Activated naive CD4-positive, alpha-beta T cell treated with anti-CD3 and anti-CD28 coated beads, Interleukin-2, amount 50 U/mL, for 24 hours (primary cell): ENCODE results near the gene PRKCE.

Experiments used
- H3K27ac Mint-ChIP-seq: one replicate; pipeline ENCODE4 v1.8.0; 2021; ENCODE audit warnings: mild to moderate bottlenecking, mixed read lengths
- H3K27me3 Mint-ChIP-seq: one replicate; pipeline ENCODE4 v1.8.0; 2021; ENCODE audit warnings: mixed read lengths
- H3K36me3 Mint-ChIP-seq: one replicate; pipeline ENCODE4 v1.8.0; 2021; ENCODE audit warnings: mixed read lengths
- H3K4me1 Mint-ChIP-seq: one replicate; pipeline ENCODE4 v1.8.0; 2021; ENCODE audit warnings: mixed read lengths
- H3K4me3 Mint-ChIP-seq: one replicate; pipeline ENCODE4 v1.8.0; 2021; ENCODE audit warnings: mild to moderate bottlenecking, mixed read lengths
- H3K9me3 Mint-ChIP-seq: one replicate; pipeline ENCODE4 v1.8.0; 2021; ENCODE audit warnings: mixed read lengths

Gene PRKCE

DNA sequence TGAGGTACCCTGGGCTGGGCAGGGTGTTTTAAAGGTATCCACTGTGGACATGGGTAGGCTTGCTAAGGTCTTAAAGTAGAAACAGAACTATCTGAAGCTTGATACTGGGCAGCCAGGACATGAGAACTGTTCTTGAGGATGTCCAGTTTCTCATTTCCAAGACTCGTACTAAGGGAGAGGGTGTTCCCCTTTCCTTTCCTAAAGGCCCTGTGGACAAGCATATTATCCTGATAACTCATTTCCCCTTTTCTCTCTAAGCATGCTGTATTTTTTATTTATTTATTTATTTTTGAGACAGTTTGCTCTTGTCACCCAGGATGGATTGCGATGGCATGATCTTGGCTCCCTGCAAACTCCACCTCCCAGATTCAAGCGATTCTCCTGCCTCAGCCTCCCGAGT, 273.6 kb downstream of the PRKCE start:
- Mint-ChIP-seq H3K27me3 (no peaks in the 10 kb centered on the region), H3K36me3 (no peaks in the 10 kb centered on the region), H3K27ac (no peak overlapping the region), H3K4me1 (no peaks in the 10 kb centered on the region), H3K9me3 (no peaks in the 10 kb centered on the region), H3K4me3 (no peak overlapping the region)

DNA sequence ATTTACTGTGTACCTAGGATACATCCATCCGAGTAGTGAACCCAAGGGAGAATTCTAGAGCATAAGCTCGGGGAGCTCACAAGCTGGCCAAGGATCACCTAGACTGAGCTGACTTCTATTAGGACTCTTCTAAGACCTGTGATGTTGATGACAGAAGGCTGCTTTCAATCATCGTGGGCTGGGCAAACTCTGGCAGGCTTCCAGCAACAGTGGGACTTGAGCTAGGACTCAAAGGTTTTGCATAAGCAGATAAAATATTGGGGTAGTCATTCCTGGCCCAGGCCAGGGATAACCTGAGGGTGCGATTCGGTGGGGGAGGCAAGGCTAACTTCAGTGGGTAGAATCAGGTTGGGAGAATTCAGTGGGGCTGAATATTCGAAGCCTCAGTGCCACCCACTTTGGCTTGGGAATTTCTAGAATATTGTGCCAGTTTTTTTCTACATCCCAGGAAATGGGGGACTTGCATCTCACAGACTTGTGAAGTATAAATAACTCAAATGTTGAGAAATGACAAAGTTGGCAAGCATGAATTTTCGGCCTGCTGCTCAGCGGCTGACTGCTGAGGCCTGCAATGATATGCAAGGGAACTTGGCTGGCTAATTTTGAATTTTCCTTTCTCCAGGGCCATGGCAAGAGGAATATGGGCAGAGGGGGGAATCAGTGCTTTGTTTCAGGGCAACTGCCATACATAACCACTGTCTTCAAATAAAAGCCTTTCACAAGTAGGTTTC, 274.3 kb downstream of the PRKCE start:
- Mint-ChIP-seq H3K4me1 (no peaks in the 10 kb centered on the region), H3K27me3 (no peaks in the 10 kb centered on the region), H3K27ac (no peak overlapping the region), H3K9me3 (no peaks in the 10 kb centered on the region), H3K4me3 (no peak overlapping the region), H3K36me3 (no peaks in the 10 kb centered on the region)

DNA sequence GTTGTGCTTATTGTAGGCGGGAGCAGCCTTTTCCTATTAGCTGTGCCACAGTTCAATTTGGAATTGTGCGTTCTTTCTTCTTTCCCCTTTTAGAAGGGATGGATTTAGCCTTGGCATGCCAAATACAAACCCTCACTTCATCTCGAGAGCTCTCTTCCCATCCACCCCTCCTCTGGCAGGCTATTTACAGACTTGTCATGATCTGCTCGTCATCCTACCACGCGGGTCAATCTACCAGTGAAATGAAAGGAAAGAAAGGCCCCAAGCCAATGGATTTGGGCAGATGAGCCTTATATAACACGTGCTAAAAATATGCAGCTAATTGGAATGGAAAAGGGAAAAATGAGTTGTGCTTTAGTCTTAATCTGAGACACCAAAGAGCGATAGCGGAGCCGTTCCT, 277.5 kb downstream of the PRKCE start:
- Mint-ChIP-seq H3K4me1 (no peaks in the 10 kb centered on the region), H3K27me3 (no peaks in the 10 kb centered on the region), H3K36me3 (no peaks in the 10 kb centered on the region), H3K4me3 (no peak overlapping the region), H3K27ac (no peak overlapping the region), H3K9me3 (no peaks in the 10 kb centered on the region)

GRCh38 chr2:45929674-45930395, 278.4 kb downstream of the PRKCE start:
- Mint-ChIP-seq H3K4me1 (no peaks in the 10 kb centered on the region), H3K27me3 (no peaks in the 10 kb centered on the region), H3K36me3 (no peaks in the 10 kb centered on the region), H3K4me3 (no peak overlapping the region), H3K27ac (no peak overlapping the region), H3K9me3 (no peaks in the 10 kb centered on the region)

DNA sequence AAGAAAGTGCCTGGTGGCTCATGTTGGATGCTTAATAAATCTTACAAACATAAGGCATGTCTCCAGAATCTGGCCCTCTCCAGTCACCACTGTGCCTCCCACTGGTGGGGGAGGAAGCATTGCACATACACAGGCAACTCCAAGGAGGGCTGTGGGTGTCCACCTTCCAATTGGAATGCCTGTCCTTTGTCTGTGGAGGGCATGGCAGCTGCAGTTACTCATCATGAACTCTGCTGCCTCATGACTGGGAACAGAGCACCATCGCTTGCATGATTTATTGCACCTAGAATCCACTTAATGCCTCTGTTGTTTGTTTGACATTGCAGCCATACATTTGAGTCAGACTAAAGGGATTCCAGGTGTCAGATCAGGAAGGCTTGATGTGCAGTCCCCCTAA, 278.9 kb downstream of the PRKCE start:
- no peak overlapping the region for H3K27ac Mint-ChIP-seq
- no peaks in the 10 kb centered on the region for H3K36me3 Mint-ChIP-seq
- H3K27me3 Mint-ChIP-seq = no peaks in the 10 kb centered on the region
- H3K4me3 Mint-ChIP-seq = no peak overlapping the region
- no peaks in the 10 kb centered on the region for H3K4me1 Mint-ChIP-seq
- H3K9me3 Mint-ChIP-seq = no peaks in the 10 kb centered on the region

- no peaks in the 10 kb centered on the region for H3K27me3 Mint-ChIP-seq
- no peak overlapping the region for H3K4me3 Mint-ChIP-seq
- no peak overlapping the region for H3K27ac Mint-ChIP-seq
- no peaks in the 10 kb centered on the region for H3K36me3 Mint-ChIP-seq
- H3K9me3 Mint-ChIP-seq = no peaks in the 10 kb centered on the region
- no peaks in the 10 kb centered on the region for H3K4me1 Mint-ChIP-seq
These were observed 281.0 kb downstream of the PRKCE start for GRCh38 chr2:45932278-45932975.

DNA sequence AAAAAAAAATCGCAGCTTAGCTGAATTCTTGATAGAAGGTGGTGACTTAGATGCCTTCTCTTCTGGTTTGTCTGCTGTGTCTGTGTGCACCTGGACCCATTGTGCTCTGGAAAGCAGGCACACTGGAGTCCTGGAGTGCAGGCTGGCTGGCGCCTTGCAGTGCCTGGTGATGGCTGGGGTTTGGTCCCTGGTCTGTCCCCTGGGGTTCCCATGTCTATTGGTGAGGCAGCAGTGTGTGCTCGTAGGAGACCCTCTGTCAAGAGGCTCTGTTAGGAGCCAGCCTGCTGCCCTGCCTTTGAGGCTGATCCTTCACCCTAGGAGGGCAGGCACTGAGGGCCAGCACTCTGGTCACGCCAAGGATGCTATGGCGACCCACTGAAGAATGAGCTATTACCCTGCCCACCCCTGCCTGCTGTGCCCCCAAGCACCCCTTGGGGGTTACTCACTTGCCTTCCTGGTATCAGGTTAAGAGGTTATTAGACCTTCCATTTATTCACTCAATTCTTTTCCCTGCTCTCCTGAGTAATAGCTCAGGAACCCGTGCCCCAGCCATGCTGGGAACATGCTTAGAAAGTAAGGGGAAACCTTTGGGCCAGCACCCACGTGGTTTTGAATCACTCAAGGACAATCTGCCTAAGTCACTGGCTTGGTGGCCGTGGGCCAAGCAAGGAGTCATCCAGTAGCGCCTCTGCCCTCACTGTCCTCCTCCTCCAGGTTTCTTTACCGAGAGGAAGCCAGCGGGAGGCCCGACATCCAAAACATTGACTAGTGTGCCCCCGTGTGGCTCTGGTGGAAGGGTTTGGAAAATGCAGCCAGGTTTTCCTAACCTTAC, 284.5 kb downstream of the PRKCE start:
- H3K4me3 Mint-ChIP-seq = no peak overlapping the region
- H3K9me3 Mint-ChIP-seq = no peaks in the 10 kb centered on the region
- no peaks in the 10 kb centered on the region for H3K4me1 Mint-ChIP-seq
- H3K36me3 Mint-ChIP-seq = no peaks in the 10 kb centered on the region
- H3K27me3 Mint-ChIP-seq = no peaks in the 10 kb centered on the region
- H3K27ac Mint-ChIP-seq = no peak overlapping the region

DNA sequence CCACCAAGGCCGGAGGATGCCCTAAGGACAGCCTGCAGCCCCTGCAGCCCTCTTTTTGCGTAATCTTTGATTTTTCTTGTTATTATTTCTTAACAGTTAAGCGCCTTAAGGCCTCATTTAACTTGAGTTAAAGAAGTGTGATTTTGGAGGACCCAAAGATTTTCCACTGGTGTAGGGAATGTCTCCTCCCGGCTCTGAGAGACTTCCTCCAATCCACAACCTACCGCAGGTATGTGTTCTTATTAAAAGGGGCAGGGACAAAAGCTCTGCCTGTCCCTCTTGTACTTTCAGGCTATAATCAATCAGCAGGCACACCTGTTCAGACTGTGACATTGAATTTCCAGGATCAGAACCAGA, 285.1 kb downstream of the PRKCE start:
- no peaks in the 10 kb centered on the region for H3K9me3 Mint-ChIP-seq
- no peak overlapping the region for H3K27ac Mint-ChIP-seq
- no peaks in the 10 kb centered on the region for H3K27me3 Mint-ChIP-seq
- H3K4me1 Mint-ChIP-seq = no peaks in the 10 kb centered on the region
- H3K4me3 Mint-ChIP-seq = no peak overlapping the region
- no peaks in the 10 kb centered on the region for H3K36me3 Mint-ChIP-seq

- H3K9me3 Mint-ChIP-seq = no peaks in the 10 kb centered on the region
- H3K4me1 Mint-ChIP-seq = no peaks in the 10 kb centered on the region
- H3K27ac Mint-ChIP-seq = no peak overlapping the region
- no peak overlapping the region for H3K4me3 Mint-ChIP-seq
- H3K27me3 Mint-ChIP-seq = no peaks in the 10 kb centered on the region
- no peaks in the 10 kb centered on the region for H3K36me3 Mint-ChIP-seq
These were observed 286.5 kb downstream of the PRKCE start for GRCh38 chr2:45937990-45938389.

DNA sequence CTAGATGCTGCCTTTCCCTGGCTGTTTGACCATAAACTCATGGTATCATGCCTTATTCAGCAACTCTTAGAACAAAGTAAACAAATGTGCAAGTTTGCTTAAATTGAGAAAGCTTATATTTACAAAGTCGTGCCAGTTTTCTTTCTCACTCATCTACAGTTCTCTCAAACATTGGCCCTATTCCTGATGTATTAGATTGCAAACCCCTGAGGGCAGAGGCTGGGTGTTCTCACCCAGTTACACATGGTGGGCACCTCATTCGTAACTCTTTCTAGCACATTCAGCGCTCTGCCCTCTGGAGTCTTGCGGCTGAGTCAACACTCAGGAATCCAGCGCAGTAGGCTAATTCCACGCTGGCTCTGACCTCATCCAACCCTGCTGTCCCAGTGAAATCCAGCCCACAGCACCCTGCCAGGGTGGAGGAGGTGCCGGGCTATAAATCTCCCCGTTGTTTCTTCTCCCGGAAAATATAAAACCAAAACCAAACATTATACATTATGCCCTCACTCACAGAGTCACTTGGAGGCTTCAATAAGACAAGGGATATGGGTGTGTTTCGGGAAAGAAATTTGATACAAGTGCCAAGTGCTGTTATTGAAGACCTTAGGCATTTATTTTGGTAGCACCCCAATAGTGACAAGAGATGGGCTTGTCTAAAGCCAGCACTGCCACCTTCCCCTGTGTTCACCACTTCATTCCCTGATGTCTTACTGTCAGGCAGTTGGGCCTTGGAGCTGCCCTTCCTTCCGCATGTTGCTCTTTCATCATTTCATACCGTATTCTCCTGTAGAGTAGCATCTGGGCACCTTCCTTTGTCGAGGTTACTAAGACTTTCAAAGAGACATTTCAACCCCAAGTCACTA, 287.4 kb downstream of the PRKCE start:
- no peaks in the 10 kb centered on the region for H3K36me3 Mint-ChIP-seq
- no peaks in the 10 kb centered on the region for H3K4me1 Mint-ChIP-seq
- no peak overlapping the region for H3K27ac Mint-ChIP-seq
- no peak overlapping the region for H3K4me3 Mint-ChIP-seq
- no peaks in the 10 kb centered on the region for H3K9me3 Mint-ChIP-seq
- H3K27me3 Mint-ChIP-seq = no peaks in the 10 kb centered on the region

- Mint-ChIP-seq H3K27me3 (no peaks in the 10 kb centered on the region), H3K4me3 (no peak overlapping the region), H3K4me1 (no peaks in the 10 kb centered on the region), H3K36me3 (peaks cover 1% of the 10 kb centered on the region), H3K27ac (no peak overlapping the region), H3K9me3 (no peaks in the 10 kb centered on the region)
These were observed 290.2 kb downstream of the PRKCE start for GRCh38 chr2:45941531-45942236.

DNA sequence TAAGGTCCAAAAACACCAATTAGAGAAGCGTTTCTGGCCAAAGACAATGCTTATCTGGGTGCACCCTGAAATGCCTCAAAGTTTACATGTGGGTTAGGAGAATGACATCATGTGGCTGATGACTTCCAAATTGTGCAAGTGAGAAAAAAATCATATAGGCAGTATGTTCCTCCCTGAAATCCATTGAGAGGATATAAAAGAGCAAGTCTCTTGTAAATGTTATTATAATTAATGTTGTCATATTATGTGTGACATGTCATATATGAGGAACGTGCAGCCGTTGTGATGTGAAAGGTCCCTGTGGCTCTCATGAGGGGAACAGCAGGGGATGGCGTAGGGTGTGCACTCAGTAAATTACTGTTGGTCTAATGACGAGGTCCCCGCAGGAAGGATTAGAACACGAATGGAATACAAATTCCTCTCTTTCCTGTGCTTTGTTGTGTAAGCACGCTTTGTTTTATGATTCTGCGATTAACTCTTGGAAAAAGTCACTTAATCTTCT, 290.8 kb downstream of the PRKCE start:
- H3K27ac Mint-ChIP-seq = no peak overlapping the region
- no peaks in the 10 kb centered on the region for H3K27me3 Mint-ChIP-seq
- H3K36me3 Mint-ChIP-seq = peaks cover 1% of the 10 kb centered on the region
- no peaks in the 10 kb centered on the region for H3K9me3 Mint-ChIP-seq
- H3K4me3 Mint-ChIP-seq = no peak overlapping the region
- no peaks in the 10 kb centered on the region for H3K4me1 Mint-ChIP-seq

DNA sequence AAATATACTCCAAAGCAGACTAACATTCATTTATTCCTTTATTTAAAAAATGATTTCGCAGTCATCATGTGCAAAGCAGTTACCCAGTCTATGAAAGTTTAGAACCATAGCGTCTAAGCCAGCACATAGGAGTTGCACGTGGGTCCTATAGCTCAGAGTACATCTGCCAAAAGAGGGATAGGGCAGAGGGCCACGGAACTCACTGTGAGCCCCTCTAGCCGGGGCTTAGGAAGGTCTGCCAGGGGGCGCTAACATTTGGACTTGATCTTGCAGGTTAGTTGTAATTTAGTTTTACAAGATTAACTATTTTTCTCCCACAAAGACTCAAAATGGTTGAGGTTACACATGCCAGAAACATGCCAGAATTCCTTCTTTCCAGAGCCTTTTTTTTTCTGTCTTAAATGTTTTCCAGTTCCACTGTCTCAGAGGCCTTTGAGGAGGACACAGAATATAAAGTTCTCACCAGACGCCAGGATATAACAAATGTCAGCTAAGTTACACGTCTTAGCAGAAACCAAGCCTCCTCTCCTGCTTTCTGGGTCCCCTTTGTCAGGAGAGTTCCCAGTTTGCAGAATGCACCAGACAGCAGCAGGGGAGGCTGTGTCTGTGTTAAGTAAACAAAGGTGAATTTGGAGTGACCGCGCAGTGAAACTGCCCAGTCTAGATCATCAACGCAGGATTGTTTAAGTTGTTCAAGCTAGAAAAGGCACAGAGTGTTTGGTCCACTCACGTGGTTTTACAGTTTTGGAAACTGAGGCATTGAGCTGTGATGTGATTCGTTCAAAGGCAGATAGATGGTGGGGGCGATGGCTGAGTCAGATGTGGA, 292.0 kb downstream of the PRKCE start:
- Mint-ChIP-seq H3K9me3 (no peaks in the 10 kb centered on the region), H3K4me3 (no peak overlapping the region), H3K27me3 (no peaks in the 10 kb centered on the region), H3K4me1 (no peaks in the 10 kb centered on the region), H3K36me3 (peaks cover 1% of the 10 kb centered on the region), H3K27ac (no peak overlapping the region)

DNA sequence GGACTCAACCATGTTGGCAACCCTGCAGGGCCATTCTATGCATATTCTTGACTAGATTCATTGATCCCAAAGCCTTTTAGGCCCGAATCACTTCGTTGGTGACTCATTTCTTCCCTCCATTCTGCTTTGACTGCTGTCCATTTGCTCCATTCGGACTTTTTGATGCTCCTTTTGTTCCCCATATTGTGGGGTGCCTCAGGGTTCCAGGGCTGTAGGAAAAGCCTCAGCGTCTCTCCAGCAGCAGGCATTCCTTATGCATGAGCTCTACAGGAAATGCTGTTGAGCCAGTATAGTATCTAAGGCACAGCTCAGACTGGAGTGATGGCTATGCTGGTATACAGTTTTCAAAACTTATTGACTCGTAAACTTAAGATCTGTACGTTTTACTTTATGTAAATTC, 292.6 kb downstream of the PRKCE start:
- no peak overlapping the region for H3K27ac Mint-ChIP-seq
- no peaks in the 10 kb centered on the region for H3K27me3 Mint-ChIP-seq
- H3K9me3 Mint-ChIP-seq = no peaks in the 10 kb centered on the region
- no peaks in the 10 kb centered on the region for H3K4me1 Mint-ChIP-seq
- H3K4me3 Mint-ChIP-seq = no peak overlapping the region
- H3K36me3 Mint-ChIP-seq = peaks cover 1% of the 10 kb centered on the region
